Sigmoid colon (tissue), 7 donors: Measurements from ENCODE around the gene TMEFF2. TPM values are rescaled to one million over a fixed set of nuclear protein-coding genes. Genes with fewer than 3 reads are reported as not detected.

Experiments
- DNase-seq: peaks from one replicate; pipeline ENCODE4 v3.0.0-alpha.2; 2019
- H3K27ac ChIP-seq, 4 donors: fragments of 200-600 bp; sonication (generic); one replicate each; pipeline ENCODE4 v1.5.1; 2016 to 2019; ENCODE audit warnings: mild to moderate bottlenecking in 1 of 4
- H3K27me3 ChIP-seq, 3 donors: fragments of 200-600 bp; sonication (generic); one replicate each; pipeline ENCODE4 v1.5.1; 2019; ENCODE audit warnings: mild to moderate bottlenecking in 1 of 3
- H3K36me3 ChIP-seq, 4 donors: fragments of 200-600 bp; sonication (generic); one replicate each; pipeline ENCODE4 v1.5.1; 2016 to 2019
- H3K4me1 ChIP-seq, 4 donors: fragments of 200-600 bp; sonication (generic); one replicate each; pipeline ENCODE4 v1.5.1; 2017 to 2019
- H3K4me3 ChIP-seq, 4 donors: fragments of 200-600 bp; sonication (generic); one replicate each; pipeline ENCODE4 v1.5.1; 2017 to 2019; ENCODE audit warnings: mild to moderate bottlenecking in 2 of 4, moderate library complexity in 1 of 4
- H3K9me3 ChIP-seq, 4 donors: fragments of 200-600 bp in 3 of 4; sonication (generic) in 3 of 4; one replicate each; pipeline versions ENCODE4 v1.5.1 to v1.6.1; 2013 to 2019
- EP300 ChIP-seq, 4 donors: sonication (generic); formaldehyde crosslinking; IDR thresholded peaks; one replicate each; pipeline ENCODE4 v1.6.1; 2017; ENCODE audit warnings: antibody characterized with exemption in 4 of 4
- POLR2A ChIP-seq, 2 donors: fragments of 450-650 bp; IDR thresholded peaks; one replicate each; pipeline ENCODE4 v1.6.1; 2016; ENCODE audit warnings: antibody characterized with exemption in 2 of 2, mild to moderate bottlenecking in 2 of 2, moderate library complexity in 2 of 2
- POLR2AphosphoS5 ChIP-seq, 4 donors: sonication (generic); formaldehyde crosslinking; IDR thresholded peaks; one replicate each; pipeline ENCODE4 v1.6.1; 2017; ENCODE audit warnings: antibody characterized with exemption in 4 of 4
- WGBS, 2 donors: extraction: QIAGEN DNeasy Blood & Tissue Kit; methylation state at CpG; one replicate each; pipeline ENCODE4 v1.1.7; 2013; 5-methylcytosine and 5-hydroxymethylcytosine counted together
- intact Hi-C: fragments of 100-400 bp; cut with DNase I; formaldehyde crosslinking; loops from one replicate; pipeline ENCODE4 v1.15.1; 2023
- polyA plus RNA-seq, 3 donors: library from polyadenylated mRNA; stranded (reverse); fragments of 200-250 nt; gene quantifications; one replicate each; pipeline ENCODE4 v1.2.3, GENCODE V29; 2013
- total RNA-seq, 4 donors: library from RNA; depleted of rRNA; stranded (reverse); fragments of >200 nt; gene quantifications; one replicate each; pipeline ENCODE4 v1.1.0, GENCODE V29; 2016
- TF ChIP-seq, protein P1 (sequence below), 4 experiments: fragments of 450-650 bp in 3 of 4; fragments of 200-600 bp in 1 of 4; IDR thresholded peaks; one replicate each; pipeline ENCODE4 v1.5.1; 2016 to 2019; ENCODE audit warnings: antibody characterized with exemption in 4 of 4, mild to moderate bottlenecking in 3 of 4, moderate library complexity in 2 of 4
- donor health status: healthy with polysubstance abuse.
- donor health status: Bipolar disorder and iron deficiency.
- donor health status: healthy.

The TMEFF2 gene
- total and polyA plus RNA-seq, 7 donors, result 0.16 to 1.4 (median 0.32) TPM; not detected in 1

DNA sequence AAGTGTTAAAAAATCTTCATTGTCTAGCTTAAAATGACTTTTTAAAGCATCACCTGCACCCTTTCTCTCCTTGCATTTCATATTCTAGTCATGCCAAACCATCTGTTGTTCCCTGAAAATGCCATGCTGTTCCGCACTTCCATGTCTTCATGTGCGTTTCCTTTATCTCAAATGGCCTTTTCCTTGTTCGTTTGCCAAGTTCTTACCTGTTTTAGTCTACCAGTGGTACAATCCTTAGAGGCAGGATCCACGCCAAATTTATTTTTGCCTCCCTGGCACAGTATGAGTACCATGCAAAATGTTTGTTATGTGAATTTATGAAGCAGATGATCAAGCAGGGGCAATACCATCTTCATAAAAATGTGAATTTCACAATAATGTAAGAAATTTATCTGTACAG is 37.0 kb downstream of the TMEFF2 start:
- no peak overlapping the region for H3K4me3 ChIP-seq
- no peak for DNase-seq
- intact Hi-C loops, result no loop called here
- 66 to 88% methylated on average over 4 of the region's 4 CpGs for WGBS, 2 donors
- H3K27ac ChIP-seq, result no peak overlapping the region
- TF ChIP-seq POLR2A (IDR thresholded peaks at IDR 0.05), result no peak
- TF ChIP-seq, protein P1, sequence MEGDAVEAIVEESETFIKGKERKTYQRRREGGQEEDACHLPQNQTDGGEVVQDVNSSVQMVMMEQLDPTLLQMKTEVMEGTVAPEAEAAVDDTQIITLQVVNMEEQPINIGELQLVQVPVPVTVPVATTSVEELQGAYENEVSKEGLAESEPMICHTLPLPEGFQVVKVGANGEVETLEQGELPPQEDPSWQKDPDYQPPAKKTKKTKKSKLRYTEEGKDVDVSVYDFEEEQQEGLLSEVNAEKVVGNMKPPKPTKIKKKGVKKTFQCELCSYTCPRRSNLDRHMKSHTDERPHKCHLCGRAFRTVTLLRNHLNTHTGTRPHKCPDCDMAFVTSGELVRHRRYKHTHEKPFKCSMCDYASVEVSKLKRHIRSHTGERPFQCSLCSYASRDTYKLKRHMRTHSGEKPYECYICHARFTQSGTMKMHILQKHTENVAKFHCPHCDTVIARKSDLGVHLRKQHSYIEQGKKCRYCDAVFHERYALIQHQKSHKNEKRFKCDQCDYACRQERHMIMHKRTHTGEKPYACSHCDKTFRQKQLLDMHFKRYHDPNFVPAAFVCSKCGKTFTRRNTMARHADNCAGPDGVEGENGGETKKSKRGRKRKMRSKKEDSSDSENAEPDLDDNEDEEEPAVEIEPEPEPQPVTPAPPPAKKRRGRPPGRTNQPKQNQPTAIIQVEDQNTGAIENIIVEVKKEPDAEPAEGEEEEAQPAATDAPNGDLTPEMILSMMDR (IDR thresholded peaks at IDR 0.05), result no peak
- no peak for TF ChIP-seq EP300 (IDR thresholded peaks at IDR 0.05)
- TF ChIP-seq POLR2AphosphoS5 (IDR thresholded peaks at IDR 0.05), result no peak
- H3K9me3 ChIP-seq, result no peaks in the 10 kb centered on the region
- H3K27me3 ChIP-seq, result no peaks in the 10 kb centered on the region
- H3K4me1 ChIP-seq, result peaks cover 0 to 6% (median 5%) of the 10 kb centered on the region in 4 donors
- H3K36me3 ChIP-seq, result no peaks in the 10 kb centered on the region

DNA sequence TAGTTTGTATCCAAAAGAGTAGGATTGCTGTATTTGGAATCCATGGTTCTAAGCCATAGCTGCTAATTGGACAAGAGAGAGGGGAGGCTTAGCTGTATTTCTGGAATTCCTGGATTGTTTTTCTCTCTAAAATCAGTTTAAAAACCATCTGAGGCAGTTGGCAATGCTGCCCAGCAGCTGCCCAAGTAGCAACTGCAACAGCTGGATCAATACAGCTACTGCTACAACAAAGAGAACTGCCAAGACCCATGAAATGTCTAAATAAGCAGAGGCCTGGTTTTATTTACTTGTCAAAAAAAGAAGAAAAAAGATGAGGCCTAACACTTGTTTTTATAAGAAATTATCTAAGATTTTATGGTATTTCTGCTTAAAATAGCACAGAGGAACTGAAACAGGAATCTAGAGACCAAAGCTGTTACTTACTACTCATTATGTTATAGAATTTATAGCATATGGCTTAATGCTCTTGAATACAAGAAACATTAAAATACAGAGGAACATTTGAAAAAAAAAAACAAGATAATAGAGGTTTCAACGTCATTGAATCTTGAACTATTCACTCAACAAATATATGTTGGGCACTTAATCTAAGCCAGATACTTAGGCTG is 39.1 kb downstream of the TMEFF2 start:
- H3K27ac ChIP-seq, result no peak overlapping the region
- intact Hi-C loops, result no loop called here
- TF ChIP-seq POLR2A (IDR thresholded peaks at IDR 0.05), result no peak
- TF ChIP-seq, protein P1 (IDR thresholded peaks at IDR 0.05), result no peak
- TF ChIP-seq POLR2AphosphoS5 (IDR thresholded peaks at IDR 0.05), result no peak
- no peak for TF ChIP-seq EP300 (IDR thresholded peaks at IDR 0.05)
- H3K9me3 ChIP-seq, result no peaks in the 10 kb centered on the region
- H3K4me3 ChIP-seq, result no peak overlapping the region
- H3K4me1 ChIP-seq, result no peaks in the 10 kb centered on the region
- no peak for DNase-seq
- 22 to 46% methylated on average over 1 of the region's 1 CpG for WGBS, 2 donors
- H3K36me3 ChIP-seq, result no peaks in the 10 kb centered on the region
- H3K27me3 ChIP-seq, result no peaks in the 10 kb centered on the region

DNA sequence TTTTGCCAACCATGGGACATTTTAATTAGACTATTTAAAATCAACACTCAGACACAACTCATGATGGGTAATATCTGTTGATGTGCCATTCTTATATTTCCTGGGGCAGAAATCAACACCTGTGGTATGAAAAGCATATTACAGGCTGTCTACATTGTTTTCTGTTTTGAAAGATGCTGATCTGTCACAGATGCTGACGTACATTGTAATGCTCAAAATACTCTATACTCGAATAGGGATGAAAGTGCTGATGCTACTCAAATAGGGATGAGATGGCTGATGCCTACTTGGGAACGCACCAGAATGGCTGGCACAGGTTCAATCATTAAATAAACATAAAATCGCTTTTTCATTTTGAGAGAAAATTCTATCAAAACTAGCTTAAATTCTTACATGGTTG is 41.2 kb downstream of the TMEFF2 start:
- intact Hi-C loops, result no loop called here
- H3K4me3 ChIP-seq, result no peak overlapping the region
- WGBS, 2 donors, result 89 to 91% methylated on average over 4 of the region's 4 CpGs
- TF ChIP-seq, protein P1 (IDR thresholded peaks at IDR 0.05), result no peak
- TF ChIP-seq POLR2AphosphoS5 (IDR thresholded peaks at IDR 0.05) (no peak), POLR2A (IDR thresholded peaks at IDR 0.05) (no peak), EP300 (IDR thresholded peaks at IDR 0.05) (no peak)
- peaks cover 0 to 15% (median 10%) of the 10 kb centered on the region in 4 donors for H3K4me1 ChIP-seq
- no peak overlapping the region for H3K27ac ChIP-seq
- no peaks in the 10 kb centered on the region for H3K36me3 ChIP-seq
- DNase-seq, result no peak
- no peaks in the 10 kb centered on the region for H3K27me3 ChIP-seq
- H3K9me3 ChIP-seq, result no peaks in the 10 kb centered on the region

DNA sequence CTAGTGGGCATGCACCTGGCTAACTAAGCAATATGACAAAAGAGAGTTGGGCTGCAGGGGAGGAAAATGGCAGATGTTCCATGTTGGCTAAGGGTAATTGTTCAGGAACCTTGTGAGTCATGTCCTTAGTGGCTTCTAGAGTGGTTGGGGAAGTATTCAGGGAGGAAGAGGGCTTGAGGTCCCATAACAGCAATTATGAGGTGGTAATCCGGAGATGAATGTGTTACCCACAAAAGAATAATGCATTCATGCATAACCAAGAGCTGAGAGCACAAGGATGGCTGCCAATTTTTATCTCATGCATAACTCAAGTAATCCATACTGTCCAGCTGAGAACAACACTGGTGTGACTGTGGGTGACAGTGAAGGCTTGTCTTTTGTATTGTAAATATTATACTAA is 42.9 kb downstream of the TMEFF2 start:
- no peak for DNase-seq
- Histone ChIP-seq H3K4me3 (no peak overlapping the region), H3K27ac (no peak overlapping the region), H3K4me1 (peaks cover 0 to 29% (median 23%) of the 10 kb centered on the region in 4 donors), H3K27me3 (no peaks in the 10 kb centered on the region), H3K9me3 (no peaks in the 10 kb centered on the region), H3K36me3 (no peaks in the 10 kb centered on the region)
- TF ChIP-seq, protein P1 (IDR thresholded peaks at IDR 0.05), result no peak
- TF ChIP-seq POLR2A (IDR thresholded peaks at IDR 0.05) (no peak), EP300 (IDR thresholded peaks at IDR 0.05) (no peak), POLR2AphosphoS5 (IDR thresholded peaks at IDR 0.05) (no peak)
- intact Hi-C loops, result no loop called here
- 68 to 69% methylated on average over 1 of the region's 1 CpG for WGBS, 2 donors

DNA sequence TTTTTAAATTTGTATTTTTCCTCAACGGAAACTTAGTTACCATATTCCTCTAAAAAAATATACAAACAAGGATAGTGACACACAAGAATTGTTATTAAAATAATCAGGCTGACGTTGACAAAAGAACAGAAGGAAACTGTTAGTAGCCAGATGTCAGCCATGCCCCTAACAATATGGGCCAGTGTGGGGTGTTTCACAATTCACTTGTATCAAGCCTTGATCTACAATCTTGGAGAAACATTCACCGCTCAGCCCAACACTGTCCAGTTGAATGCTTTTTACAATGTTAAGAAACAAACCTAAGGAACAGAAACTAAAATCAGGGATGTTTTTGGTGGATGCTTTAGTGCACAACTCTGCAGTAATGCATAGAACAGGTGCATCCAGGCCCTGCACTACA is 44.6 kb downstream of the TMEFF2 start:
- intact Hi-C loops, result no loop called here
- no peaks in the 10 kb centered on the region for H3K36me3 ChIP-seq
- TF ChIP-seq POLR2A (IDR thresholded peaks at IDR 0.05), result no peak
- TF ChIP-seq, protein P1 (IDR thresholded peaks at IDR 0.05), result no peak
- no peak for TF ChIP-seq POLR2AphosphoS5 (IDR thresholded peaks at IDR 0.05)
- no peak for TF ChIP-seq EP300 (IDR thresholded peaks at IDR 0.05)
- H3K27me3 ChIP-seq, result no peaks in the 10 kb centered on the region
- WGBS, 2 donors, result 88 to 91% methylated on average over 3 of the region's 3 CpGs
- peaks cover 0 to 40% (median 32%) of the 10 kb centered on the region in 4 donors for H3K4me1 ChIP-seq
- no peak for DNase-seq
- no peak overlapping the region for H3K4me3 ChIP-seq
- H3K9me3 ChIP-seq, result no peaks in the 10 kb centered on the region
- no peak overlapping the region for H3K27ac ChIP-seq
